ENCODE measurements around the gene AOC1. TPM values are rescaled to one million over a fixed set of nuclear protein-coding genes. Genes with fewer than 3 reads are reported as not detected.
"Not testable (repeated sequence)": the region's sequence is repeated elsewhere in the genome, so short reads cannot be mapped to it uniquely, and the experiment has no call there.

Gene AOC1
- total RNA-seq, 4 donors from 2014 or later = 0.26 to 0.55 (median 0.29) TPM; not detected in 1

- H3K4me3 ChIP-seq = no peak overlapping the region
- peaks cover 0 to under 1% of the 10 kb centered on the region in 2 donors for H3K4me1 ChIP-seq
- no peaks in the 10 kb centered on the region for H3K27me3 ChIP-seq
- no peaks in the 10 kb centered on the region for H3K36me3 ChIP-seq
- H3K9me3 ChIP-seq = no peaks in the 10 kb centered on the region
- no peak overlapping the region for H3K27ac ChIP-seq
- TF ChIP-seq CTCF (IDR thresholded peaks at IDR 0.05) (no peak), POLR2A (IDR thresholded peaks at IDR 0.05) (no peak)
- intact Hi-C loops (cut with DNase I; ENCODE audit: low total_unique reads) = no loop called here
- no peak for DNase-seq
Measured at GRCh38 chr7:150909200-150909995, 57.1 kb downstream of the AOC1 start.

- H3K27me3 ChIP-seq; H3K9me3 ChIP-seq; intact Hi-C loops (cut with DNase I; ENCODE audit: low total_unique reads); H3K4me3 ChIP-seq; H3K27ac ChIP-seq; H3K36me3 ChIP-seq; H3K4me1 ChIP-seq; DNase-seq: not testable (repeated sequence)
Measured at GRCh38 chr7:150910305-150910995, 58.1 kb downstream of the AOC1 start.

GRCh38 chr7:150910996-150911422 is 58.7 kb downstream of the AOC1 start:
- Histone ChIP-seq H3K4me3 (no peak overlapping the region), H3K27me3 (no peaks in the 10 kb centered on the region), H3K9me3 (no peaks in the 10 kb centered on the region), H3K36me3 (no peaks in the 10 kb centered on the region), H3K27ac (no peak overlapping the region), H3K4me1 (no peaks in the 10 kb centered on the region)
- DNase-seq = no peak
- intact Hi-C loops (cut with DNase I; ENCODE audit: low total_unique reads) = no loop called here
- no peak for TF ChIP-seq POLR2A (IDR thresholded peaks at IDR 0.05)
- no peak for TF ChIP-seq CTCF (IDR thresholded peaks at IDR 0.05)

Other genes starting within 250 kb of the AOC1 start
- 10 to 100 TPM; 37.3 to 71.0 (median 60.9) TPM for gene GIMAP6, start 220.1 kb upstream of the AOC1 start, total RNA-seq
- 10 to 100 TPM; 20.1 to 59.7 (median 35.1) TPM for gene GIMAP2, start 166.8 kb upstream of the AOC1 start, total RNA-seq
- 10 to 100 TPM in 2 of 4 donors, 1 to 10 TPM in 2; 4.0 to 19.1 (median 9.9) TPM for gene GIMAP1, start 135.9 kb upstream of the AOC1 start, total RNA-seq
- gene GIMAP5, start 115.1 kb upstream of the AOC1 start, total RNA-seq = 100 to 1,000 TPM in 1 of 4 donors, 10 to 100 TPM in 3; 20.4 to 103 (median 31.9) TPM
- 10 to 100 TPM; 10.2 to 34.1 (median 29.4) TPM for gene TMEM176B, start 52.2 kb upstream of the AOC1 start, total RNA-seq
- gene TMEM176A, start 51.7 kb upstream of the AOC1 start, total RNA-seq = 10 to 100 TPM in 3 of 4 donors, 1 to 10 TPM in 1; 7.7 to 48.2 (median 17.0) TPM
- gene KCNH2, start 125.8 kb downstream of the AOC1 start, total RNA-seq = 10 to 100 TPM in 3 of 4 donors, 1 to 10 TPM in 1; 9.1 to 51.0 (median 22.8) TPM
- gene NOS3, start 138.5 kb downstream of the AOC1 start, total RNA-seq = 10 to 100 TPM in 2 of 4 donors, 1 to 10 TPM in 2; 6.6 to 50.1 (median 15.8) TPM
- 1 to 10 TPM in 1 of 4 donors, under 1 TPM in 2, not detected in 1; 0.55 to 1.5 (median 0.76) TPM for gene ATG9B, start 172.0 kb downstream of the AOC1 start, total RNA-seq
- gene ABCB8, start 175.9 kb downstream of the AOC1 start, total RNA-seq = 10 to 100 TPM; 18.7 to 54.3 (median 26.0) TPM
- 10 to 100 TPM in 1 of 4 donors, 1 to 10 TPM in 2, not detected in 1; 1.0 to 16.8 (median 1.3) TPM for gene ASIC3, start 196.0 kb downstream of the AOC1 start, total RNA-seq
- 1 to 10 TPM in 3 of 4 donors, under 1 TPM in 1; 0.51 to 9.3 (median 2.7) TPM for gene CDK5, start 205.4 kb downstream of the AOC1 start, total RNA-seq
- 100 to 1,000 TPM in 2 of 4 donors, 10 to 100 TPM in 2; 37.4 to 177 (median 88.6) TPM for gene SLC4A2, start 207.1 kb downstream of the AOC1 start, total RNA-seq
- gene FASTK, start 228.3 kb downstream of the AOC1 start, total RNA-seq = 10 to 100 TPM; 37.1 to 84.9 (median 52.4) TPM
- gene TMUB1, start 231.0 kb downstream of the AOC1 start, total RNA-seq = 10 to 100 TPM in 2 of 4 donors, 1 to 10 TPM in 2; 2.9 to 32.8 (median 8.6) TPM
- 100 to 1,000 TPM in 1 of 4 donors, 10 to 100 TPM in 3; 28.2 to 174 (median 53.2) TPM for gene AGAP3, start 234.0 kb downstream of the AOC1 start, total RNA-seq